T-helper 2 cell treated with Interferon-gamma antibody and Interleukin-4, amounts not matched to agents 100 ng/mL and 5 ng/mL, for 36 hours (primary cell): ENCODE measurements around the gene RDM1. TPM values are rescaled to one million over a fixed set of nuclear protein-coding genes. Genes with fewer than 3 reads are reported as not detected.

Source experiments
- intact Hi-C: fragments of 100-400 bp; cut with micrococcal nuclease; formaldehyde crosslinking; loops from one replicate; pipeline ENCODE4 v1.15.1; 2023
- total RNA-seq: library from RNA; stranded (reverse); gene quantifications from 2 replicates; pipeline ENCODE4 v1.2.3, GENCODE V29; 2022

The RDM1 gene
- total RNA-seq, 1 donor from 2014 or later, result 7.2 TPM

DNA sequence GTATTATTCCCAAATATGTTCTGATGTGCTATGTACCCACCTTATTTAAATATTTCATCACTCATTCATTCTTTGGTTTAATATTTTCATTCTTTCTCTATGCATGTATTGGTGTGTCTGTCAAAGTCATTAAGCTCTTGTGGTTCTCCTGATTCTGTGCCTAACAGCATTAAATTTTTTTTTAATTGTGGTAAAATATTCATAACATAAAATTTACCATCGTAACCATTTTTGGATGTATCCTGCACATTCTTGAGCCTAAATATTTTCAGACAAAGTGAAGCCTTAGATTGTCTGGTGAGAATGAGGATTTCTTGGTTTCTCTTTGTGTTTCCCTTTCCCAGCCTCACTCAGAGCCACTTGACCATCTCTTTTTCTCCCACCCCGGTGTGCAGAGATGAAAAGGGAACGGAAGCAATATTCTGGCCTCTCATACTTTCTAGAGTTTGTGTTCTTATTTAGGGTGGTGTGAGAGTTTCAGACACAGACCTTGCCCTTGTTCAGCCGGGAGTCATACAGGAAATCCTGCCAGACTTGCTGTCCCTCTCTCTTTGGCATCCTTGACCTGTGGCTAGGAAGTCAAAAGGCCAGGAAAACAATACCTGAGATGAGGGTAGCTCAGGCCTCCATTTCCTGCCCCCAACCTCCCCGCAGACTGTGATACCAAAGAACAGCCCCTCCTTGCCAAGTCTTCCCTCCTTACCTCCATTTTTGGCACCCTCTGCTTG, 55.3 kb downstream of the RDM1 start:
- intact Hi-C loops, result no loop called here

DNA sequence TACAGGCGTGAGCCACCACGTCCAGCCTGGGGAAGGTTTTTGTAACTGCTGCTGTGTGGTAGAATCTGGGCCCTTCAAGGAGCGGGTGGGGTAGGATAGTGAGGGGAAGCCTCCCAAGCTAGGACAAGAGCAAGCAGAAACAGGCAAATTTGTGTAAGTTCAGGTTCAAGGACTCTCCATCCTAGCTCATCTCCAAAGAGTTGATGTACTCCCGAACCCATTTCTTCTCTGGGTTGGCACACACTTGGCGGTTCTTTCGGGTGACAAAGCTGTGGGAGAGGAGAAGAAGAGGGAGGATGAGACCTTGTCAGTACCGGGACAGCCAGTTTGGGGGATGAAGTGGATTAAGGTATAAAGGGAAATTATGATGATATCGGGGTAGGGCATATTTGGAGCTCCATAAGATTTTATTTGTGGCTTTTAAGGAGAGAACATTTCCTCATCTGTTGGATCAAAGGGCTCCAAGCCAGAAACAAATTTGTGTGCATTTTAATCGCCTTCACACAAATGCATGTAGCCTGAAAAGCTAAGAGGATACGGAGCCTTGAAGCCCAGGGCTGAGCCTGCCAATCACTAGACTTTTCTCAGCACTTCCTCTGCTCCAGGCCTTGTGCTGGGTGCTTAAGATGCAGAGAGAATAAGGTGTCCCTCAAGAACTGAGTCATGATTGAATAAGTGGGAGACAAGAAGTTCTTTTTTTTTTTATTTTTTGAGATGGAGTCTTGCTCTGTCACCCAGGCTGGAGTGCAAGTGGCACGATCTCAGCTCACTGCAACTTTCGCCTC, 58.2 kb downstream of the RDM1 start:
- intact Hi-C loops, result no loop called here

DNA sequence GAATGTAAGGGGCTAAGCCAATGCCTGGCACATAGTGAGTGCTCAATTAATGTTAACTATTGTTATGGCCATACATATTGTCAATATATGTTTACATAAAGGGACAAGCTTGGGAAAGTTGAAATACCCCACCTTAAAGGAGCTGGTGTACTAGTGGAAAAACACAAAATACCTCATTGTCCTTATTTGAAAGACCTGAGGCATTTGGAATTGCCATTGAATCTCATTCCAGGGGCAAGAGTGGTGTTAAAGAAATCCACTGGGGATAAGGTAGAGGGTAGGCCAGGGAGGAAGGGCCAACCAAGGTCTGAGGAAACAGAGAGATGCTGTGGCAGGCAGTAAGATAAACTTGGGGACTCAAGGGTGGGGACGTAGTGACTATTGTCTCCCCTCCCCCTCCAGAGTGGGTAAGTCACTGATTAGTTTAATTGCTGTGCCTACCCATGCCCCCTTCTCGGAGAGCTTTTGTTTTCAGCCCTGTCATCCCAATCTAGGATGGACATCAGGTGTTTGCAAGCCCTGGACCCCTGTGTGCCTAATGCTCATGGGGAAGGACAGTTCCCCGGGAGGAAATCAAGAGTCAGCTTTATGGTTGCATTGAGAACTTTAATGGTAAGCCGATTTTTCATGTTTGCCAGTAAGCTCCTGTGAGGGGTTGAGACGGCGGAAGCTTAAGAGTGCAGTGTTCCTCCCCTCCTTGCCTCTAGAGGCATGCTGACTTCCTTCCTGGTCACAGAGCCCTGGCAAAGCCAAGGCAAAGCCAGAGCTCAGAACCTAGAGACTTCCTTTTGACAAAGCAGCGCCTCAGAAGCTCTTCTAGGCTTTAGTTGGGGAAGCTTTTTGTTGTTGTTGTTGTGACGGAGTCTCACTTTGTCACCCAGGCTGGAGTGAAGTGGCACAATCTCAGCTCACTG, 59.4 kb downstream of the RDM1 start:
- intact Hi-C loops, result no loop called here

DNA sequence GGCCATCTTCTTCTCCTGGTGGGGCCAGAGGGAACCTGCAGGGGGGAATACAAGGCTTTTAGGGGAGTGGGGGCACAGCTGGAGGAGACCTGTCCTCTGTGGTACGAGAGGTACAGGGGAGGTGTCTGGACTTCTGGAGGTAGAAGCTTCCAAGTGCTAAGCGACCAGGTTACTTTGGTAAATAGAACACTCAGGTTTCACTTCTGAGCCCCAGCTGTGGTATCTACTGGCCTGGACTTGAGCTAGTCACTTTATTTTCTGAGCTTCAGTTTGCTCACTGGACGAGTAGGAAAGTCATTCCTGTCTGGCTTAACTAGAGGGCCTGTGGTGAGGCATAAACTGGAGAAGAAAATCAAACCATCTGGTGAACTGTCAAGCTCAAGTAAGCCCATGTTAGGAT, 61.8 kb downstream of the RDM1 start, which contains the start of gene HEATR9:
Gene HEATR9 (minus strand): TSS at position 155 of the 400 bp plus-strand sequence. CDS start 149 bp downstream, at position 6.
- intact Hi-C loops, result no loop called here

Other genes starting within 250 kb of the RDM1 start
- 0.16 and 0.27 TPM in 2 replicates for gene RASL10B, start 199.1 kb downstream of the RDM1 start, total RNA-seq
- gene GAS2L2, start 177.5 kb downstream of the RDM1 start, total RNA-seq, result not detected in 2 replicates
- gene C17orf50, start 169.9 kb downstream of the RDM1 start, total RNA-seq, result not detected in 2 replicates
- not detected in 2 replicates for gene MMP28, start 135.1 kb downstream of the RDM1 start, total RNA-seq
- gene TAF15, start 121.3 kb downstream of the RDM1 start, total RNA-seq, result 284 and 294 TPM in 2 replicates
- gene HEATR9, start 61.9 kb downstream of the RDM1 start, total RNA-seq, result 0.20 and 0.45 TPM in 2 replicates
- gene CCL5, start 50.4 kb downstream of the RDM1 start, total RNA-seq, result 46.4 and 48.3 TPM in 2 replicates
- gene LYZL6, start 12.9 kb upstream of the RDM1 start, total RNA-seq, result not detected in 2 replicates
- not detected in 2 replicates for gene CCL16, start 50.7 kb upstream of the RDM1 start, total RNA-seq
- not detected in 2 replicates for gene CCL14, start 56.0 kb upstream of the RDM1 start, total RNA-seq
- gene CCL15, start 70.8 kb upstream of the RDM1 start, total RNA-seq, result not detected in 2 replicates
- gene CCL23, start 87.2 kb upstream of the RDM1 start, total RNA-seq, result not detected in 2 replicates
- gene CCL18, start 133.5 kb upstream of the RDM1 start, total RNA-seq, result not detected in 2 replicates
- gene CCL3, start 159.4 kb upstream of the RDM1 start, total RNA-seq, result 9.2 and 10.1 TPM in 2 replicates
- 7.5 and 8.0 TPM in 2 replicates for gene CCL4, start 173.1 kb upstream of the RDM1 start, total RNA-seq
- 8.8 and 9.8 TPM in 2 replicates for gene TBC1D3B, start 245.9 kb upstream of the RDM1 start, total RNA-seq